Measurements from ENCODE around the gene RAPGEF2.

The RAPGEF2 gene

DNA sequence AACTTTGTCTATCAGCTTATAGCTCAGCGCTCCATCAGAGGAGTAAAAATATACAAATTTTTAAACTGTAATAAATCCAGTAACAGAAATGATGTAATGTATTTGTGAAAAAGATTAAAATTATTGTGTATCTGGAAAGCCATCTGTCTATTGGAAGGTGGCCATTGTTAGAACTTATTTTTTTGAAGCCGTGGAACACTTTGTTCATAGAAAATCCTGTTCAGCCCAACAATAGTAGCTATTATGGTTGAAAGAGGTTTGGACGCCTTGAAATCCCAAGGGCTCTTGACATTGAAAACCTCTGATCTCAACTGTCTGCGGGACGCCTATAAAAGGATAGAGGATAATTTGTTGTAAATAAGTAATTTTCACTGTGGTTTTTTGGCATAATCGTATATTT, 98.3 kb downstream of the RAPGEF2 start:
- DNase-seq = no peak

DNA sequence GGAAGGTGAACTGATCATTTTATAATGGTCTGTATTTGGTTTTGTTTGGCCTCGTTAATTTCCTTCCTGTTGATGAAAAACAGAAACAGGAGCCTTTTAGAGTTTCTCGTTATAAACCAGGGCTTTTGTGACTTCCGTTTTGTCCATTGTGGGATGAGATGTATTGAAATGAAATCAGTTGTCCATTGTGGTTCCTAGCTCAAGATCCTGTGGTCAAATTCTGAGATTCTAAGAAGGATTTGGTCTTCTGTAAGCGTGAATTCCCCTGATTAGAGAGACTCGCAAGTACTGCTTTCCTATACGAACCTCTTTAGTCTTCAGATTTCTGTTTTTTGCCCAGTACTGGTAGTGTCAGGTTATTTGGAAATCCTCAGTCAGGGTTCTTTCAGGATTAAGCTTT, 101.7 kb downstream of the RAPGEF2 start:
- no peak for DNase-seq

DNA sequence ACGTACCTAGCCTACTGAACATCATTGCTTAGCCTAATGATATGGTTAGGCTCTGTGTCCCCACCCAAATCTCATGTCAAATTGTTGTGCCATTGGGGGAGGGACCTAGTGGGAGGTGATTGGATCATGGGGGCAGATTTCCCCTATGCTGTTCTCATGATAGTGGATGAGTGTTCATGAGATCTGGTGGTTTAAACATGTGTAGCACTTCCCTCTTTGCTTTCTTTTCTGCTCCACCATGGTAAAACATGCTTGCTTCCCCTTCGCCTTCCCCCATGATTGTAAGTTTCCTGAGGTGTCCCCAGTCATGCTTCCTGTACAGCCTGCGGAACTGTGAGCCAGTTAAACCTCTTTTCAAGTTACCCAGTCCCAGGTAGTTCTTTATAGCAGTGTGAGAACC, 102.6 kb downstream of the RAPGEF2 start:
- DNase-seq = no peak

DNA sequence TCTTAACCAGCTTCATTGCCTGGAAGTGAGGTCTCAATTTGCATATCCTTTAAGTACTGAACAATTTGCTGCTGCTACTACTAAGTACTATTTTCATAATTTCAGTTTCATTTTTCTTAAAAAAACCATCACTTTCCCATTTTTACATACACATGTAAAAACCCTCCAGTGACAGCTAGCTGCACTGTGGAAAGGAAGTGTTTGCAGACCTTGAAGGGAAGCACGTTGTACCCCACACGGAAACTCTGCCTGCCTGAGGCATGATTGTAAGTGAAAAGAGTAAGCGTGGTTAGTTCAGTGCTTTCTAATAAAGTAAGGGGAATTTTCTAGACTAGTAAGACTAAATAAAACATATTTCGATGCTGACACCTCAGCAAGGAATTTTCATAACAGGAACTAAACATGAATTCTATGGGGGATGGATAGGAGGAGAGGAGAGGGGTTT, 103.6 kb downstream of the RAPGEF2 start:
- DNase-seq = no peak

DNA sequence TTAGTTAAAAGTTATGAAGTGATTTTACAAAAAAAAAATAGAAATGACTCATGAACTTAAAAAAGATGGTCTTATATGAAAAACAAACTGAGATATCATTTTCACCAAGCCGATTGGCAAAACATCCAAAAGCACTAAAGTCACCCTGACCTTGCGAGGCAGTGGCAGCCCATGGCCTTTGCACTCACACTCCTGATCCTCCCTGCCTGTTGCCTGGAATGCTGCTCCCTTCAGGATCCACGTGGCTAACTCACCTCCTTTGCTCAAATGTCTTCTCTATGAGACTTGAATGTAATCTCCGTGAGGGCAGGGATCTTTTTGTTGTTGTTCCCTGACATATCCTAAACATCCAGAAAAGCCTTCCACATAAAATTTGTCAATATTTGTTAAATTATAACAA, 106.4 kb downstream of the RAPGEF2 start:
- DNase-seq = no peak

DNA sequence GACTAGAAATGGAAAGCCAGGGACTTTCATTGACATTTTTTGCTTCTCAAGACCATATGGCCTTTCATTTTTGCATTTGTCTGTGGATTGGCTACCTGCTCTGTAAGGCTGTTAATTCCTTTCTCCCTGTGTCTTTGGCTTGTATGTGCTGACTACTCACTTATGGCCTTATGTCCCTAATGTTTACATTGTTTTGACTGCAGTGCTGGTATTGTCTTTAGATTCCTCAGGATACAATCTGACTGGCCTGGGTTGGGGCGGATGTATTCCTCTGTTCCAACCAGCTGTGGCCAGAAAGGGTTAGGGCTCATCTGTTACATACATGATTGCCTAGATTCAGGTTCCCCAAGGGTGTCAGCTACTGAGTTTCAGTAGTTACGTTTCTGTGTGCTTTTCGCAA, 108.1 kb downstream of the RAPGEF2 start:
- DNase-seq = no peak

DNA sequence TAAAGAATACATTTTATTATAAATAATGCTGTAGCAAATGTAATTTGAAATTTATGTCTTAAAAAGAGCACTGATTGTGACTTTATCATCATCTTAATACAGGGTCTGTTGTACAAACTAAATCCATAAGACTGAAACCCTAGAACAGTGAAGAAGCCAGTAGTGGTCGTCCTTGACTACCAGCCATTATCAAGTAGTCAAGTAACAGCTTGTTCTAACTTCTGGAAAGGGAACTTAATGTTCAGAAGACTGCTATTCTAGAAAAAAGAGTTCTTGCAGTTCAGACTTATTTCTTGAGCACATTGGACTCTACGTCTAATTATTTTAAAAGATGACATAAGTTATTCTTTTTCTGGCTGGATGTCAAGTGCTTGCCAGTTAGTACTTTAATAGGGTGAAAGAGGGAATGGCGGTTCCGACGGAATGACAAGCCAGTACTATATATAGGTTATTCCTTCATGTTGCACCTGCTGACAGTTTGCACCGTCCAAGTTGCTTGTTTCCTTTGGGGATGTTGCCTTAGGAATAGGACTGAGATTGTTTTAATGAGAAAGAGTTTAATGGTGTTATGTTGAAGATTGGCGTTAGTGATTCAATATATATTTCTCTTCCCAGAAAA, 109.9 kb downstream of the RAPGEF2 start:
- no peak for DNase-seq

DNA sequence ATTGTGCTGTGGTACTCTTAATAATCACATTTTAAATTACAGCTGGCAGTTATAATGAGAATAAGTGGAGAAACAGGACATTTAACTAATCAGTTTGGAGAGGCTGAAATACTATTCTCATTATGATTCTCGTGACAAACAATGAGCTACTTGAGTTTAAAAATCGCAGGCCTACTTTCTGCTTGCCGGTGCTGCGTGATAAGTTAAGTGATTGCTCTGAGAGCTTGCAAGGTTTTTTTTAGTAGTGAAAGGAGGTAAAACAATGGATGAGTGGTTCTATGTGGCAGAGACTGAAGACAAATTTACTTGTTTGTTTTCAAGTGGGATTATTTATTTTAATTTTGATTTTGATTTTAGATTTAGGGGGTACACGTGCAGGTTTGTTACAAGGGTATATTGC, 114.0 kb downstream of the RAPGEF2 start:
- no peak for DNase-seq

DNA sequence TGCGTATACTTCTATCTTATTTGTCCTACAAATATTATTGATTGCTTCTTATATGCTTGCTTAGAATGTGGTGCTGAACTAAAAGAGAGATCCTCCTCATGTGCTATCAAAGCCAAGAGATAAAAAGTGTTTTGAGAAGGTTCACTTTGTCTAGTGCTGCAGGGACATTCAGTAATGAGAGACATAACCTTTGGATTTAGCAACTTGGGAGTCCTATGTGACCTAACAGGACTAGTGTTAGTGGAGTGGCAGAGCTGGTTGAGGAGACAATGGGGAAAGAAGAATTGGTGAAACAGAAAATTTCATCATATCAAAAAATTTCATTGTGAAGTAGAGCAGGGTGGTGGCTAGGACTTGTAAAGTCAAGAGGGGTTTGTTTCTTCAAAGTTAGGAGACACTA, 117.0 kb downstream of the RAPGEF2 start:
- DNase-seq = no peak

DNA sequence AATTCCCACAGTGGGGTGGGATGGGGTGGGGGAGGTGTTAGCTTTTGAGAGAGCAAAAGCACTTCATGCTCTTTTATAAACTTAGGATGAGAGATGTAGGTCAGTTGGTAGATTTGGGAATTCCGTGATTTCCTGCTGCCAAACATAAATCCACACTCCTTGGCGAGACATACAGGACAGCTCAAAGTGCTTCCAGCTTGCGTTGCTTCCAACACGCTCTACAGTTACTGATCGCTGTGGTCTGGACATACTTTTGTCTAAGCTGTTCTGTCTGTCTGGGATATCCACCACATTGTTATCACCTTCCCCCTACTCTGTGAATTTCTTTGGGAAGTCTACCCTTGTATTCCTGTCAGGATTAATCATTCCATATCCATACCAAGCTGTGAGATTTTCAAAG, 117.5 kb downstream of the RAPGEF2 start:
- DNase-seq = no peak

DNA sequence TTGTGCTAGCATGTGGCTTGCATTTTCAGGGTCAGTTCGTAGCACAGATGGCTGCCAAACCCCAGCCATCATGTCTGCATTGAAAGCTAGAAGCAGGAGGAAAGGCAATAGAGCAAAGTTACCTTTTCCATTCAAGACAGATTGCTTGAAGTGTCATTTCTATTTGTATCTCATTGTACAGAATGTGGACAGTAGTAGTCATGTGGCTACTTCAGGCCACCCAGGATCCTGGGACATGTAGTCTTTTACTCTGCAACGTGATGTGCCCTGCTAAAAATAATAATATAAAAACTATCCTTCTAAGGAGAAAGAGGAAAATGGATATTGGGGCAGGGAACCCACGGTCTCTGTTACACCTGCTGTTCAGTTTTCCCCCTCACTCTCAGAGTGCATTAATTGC, 118.4 kb downstream of the RAPGEF2 start:
- DNase-seq = no peak

DNA sequence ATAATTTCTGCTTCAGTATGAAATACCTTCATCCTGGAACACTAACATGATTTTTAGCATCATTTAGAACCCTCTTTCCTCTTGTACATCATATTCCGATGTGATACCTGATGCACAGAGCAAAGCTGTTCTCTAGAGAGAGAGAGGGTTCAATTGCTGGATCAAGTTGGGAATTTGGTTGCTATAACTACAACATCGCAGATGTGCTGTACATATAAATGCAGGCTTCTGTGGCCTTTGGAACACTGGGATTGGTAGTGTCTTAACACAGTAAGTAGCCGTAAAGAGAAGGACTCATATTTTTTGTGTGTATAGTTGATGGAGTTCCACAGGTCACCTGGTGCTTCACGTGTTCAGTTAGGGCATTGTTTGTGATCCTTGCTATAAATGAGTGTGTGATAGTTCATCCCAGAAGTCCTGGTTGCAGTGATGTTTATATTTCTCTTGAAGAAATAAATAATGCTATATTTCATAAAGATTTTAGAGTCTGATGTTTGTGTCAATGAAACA, 119.2 kb downstream of the RAPGEF2 start:
- DNase-seq = no peak

DNA sequence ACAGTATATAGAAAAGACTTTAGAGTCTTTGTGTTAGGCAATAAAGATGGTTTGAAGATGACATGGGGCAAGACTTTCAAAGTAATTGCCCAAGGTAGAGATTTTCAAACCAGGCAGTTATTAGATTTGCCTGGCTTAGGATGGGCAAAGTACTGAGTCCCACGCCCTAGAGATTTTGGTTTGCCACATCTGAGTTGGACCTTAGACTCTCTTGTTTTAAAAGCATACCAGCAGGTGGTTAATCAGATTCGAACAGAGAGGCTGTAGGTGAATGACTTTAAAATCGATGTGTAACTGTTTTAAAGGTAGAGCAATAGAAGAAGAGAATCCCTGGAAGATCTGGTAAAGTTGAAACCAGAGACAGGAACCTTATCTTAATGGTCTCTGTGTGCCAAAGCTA, 121.5 kb downstream of the RAPGEF2 start:
- no peak for DNase-seq

DNA sequence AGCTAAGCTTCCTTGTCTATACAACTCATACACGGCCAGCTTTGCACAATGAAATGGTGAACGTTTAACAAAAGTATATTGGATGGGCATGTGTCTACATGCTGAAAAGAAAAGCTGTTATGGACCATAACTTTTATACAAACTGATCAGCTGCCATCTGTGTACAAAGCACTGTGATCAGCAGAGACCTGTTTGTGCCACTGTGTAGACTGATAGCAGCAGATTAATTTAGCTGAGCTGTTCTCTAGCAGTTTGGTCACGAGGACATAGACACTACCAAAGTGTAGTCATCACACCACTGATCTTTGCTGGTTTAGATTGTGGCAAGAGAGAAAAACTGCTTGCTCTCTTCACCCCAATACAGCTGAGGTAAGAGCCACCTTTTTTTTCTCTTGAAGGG, 124.5 kb downstream of the RAPGEF2 start:
- DNase-seq = no peak

DNA sequence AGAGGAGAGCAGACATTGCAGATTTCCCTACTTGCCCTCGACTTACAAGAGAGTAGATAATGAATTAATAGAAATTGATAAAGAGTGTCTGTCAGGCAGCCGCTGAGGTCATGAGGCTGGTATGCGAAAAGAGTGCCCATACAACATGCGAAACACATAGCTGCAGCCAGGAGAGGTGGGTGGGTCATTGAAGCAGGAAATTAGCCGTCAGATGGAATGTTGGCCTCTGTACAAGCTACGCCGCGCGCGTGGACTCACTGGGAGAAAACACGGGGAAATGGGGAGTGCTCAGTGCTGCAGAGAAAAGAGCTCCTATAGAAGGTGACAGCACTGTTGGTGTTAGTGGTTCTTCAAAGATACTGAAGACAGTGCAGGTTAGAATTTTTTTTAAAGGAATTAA, 125.1 kb downstream of the RAPGEF2 start:
- DNase-seq = no peak

DNA sequence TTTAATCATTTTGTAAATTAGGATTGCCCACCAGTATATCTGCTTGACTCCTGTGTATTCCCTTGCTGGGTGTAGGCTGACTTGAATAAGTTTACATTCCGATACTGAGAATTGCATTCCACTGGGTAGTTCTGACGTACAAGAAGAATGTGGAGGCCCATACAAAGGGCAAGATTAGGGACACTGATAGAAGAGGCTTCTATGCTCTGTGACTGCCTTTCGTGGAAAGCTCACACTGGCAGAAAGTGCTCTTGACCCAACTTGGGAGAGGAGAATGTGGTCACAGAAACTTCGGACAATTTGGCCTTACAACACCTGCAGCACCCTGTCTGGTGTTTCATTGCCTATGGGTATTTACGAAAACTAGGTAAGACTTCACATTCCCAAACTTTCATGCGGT, 126.3 kb downstream of the RAPGEF2 start:
- DNase-seq = no peak

DNA sequence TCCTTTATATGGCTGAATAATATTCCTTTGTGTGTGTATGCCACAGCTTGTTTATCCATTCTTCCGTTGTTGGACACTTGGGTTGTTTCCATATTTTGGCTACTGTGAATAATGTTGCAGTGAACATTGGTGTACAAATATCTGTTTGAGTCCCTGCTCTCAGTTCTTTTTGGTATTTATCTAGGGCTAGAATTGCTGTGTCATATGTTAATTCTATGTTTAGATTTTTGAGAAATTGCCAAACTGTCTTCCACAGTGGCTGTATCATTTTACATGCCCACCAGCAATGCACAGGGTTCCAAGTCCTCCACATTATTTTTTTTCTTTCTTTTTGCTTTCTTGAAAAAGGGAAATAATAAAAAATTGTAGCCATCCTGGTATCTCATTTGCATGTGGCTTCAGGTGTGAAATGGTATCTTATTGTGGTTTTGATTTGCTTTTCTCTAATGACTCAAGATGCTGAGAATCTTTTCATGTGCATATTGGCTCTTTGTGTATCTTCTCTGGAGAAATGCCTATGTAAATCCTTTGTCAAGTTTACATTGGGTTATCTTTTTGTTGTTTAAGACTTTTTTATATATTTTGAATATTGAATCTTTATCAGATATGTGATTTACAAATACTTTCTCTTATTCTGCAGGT, 129.7 kb downstream of the RAPGEF2 start:
- no peak for DNase-seq

DNA sequence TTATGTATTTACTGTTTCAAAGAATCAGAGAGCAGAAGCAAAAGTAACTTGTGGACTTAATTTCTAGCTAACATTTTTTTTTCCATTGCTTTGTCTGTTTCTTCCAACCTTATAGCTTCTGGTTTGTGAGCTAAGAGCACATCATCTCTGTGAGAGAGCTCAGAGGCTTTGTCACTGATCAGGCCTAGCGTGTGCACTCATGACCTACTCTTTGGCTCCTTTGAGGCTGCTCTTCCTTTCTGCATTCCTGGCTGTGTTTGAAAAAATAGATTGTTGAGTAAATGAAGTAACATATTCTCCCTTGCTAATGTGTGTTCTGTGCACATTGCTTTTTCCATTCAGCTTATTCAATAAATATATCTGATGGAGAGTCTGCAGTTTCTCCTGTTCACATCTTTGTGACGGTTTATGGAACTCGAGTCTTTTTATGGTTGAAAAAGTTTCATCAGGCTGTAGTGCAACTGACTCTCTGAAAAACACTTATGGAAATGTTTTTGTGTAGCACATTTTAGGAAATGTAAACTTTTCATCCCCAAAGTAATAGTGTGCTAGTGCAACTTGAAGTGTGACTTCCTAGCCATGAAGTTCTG, 133.0 kb downstream of the RAPGEF2 start:
- no peak for DNase-seq

DNA sequence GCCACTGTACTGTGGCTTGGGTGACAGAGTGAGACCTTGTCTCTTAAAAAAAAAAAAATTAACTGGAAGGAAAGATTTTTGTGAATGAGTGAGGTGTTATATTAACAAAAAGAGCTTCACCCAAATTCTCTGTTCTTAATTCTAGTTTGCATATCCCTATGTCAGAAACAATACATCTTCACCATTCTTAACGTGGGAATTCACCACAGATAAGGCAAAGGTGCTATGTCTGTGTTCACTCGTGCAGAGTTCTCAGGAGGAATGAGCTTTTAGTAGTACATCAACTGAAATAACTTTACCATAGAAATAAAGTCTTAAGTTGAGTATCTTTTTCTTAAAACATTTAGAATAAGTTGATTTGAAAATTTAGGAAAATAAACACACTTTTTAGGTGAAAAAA, 135.1 kb downstream of the RAPGEF2 start:
- DNase-seq = no peak

DNA sequence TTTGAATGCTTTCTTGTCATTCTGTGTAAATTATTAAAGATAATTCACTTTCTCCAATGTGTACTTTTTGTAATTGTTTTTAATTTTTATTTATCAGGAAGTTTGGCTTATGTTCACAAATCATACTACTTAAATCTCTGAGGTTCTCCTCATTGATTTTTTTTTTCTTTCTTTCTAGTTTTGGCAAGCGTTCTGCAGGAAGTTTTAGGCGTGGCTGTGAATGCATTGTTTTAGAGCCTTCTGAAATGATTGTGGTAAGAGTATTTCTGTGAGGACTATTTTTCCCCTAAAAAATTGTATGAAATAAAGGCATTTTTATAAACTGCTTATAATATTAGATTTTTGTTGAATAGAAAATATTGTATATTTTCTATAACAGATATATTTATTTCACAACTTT, 135.8 kb downstream of the RAPGEF2 start:
- DNase-seq = no peak

DNA sequence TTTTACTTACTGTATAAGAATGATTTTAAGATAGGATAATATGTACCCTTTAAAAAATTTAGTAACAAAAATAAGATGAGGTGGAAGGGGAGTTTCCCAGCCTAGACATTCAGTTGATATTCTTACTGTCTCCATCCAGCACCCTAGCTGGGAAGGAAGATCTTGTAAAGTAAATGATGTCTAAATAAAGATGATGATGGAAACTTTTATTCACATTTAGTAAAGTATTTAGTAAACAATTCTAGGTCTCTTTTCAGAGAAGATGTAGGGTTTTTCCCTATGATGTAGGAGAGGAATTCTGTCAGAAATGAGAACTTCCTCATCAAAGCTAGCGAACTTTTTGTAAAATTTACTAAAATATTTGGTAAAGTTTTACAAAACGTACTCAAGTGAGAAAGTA, 136.8 kb downstream of the RAPGEF2 start:
- no peak for DNase-seq

DNA sequence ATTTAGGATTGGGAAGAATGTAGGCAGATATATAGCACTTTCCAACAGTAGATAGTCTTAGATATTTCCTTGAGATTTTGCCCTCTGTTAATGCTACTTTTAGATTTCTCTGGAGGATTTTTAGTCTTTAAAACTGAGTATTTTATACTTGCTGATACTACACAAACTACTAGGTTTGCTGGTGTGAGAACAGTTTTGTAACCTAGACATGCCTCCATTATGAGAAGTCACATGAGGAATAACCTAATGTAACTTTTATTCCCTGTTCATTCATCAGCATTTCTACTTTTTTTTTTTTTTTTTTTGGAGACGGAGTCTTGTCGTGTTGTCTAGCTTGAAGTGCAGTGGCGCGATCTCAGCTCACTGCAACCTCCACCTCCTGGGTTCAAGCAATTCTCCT, 137.2 kb downstream of the RAPGEF2 start:
- no peak for DNase-seq

DNA sequence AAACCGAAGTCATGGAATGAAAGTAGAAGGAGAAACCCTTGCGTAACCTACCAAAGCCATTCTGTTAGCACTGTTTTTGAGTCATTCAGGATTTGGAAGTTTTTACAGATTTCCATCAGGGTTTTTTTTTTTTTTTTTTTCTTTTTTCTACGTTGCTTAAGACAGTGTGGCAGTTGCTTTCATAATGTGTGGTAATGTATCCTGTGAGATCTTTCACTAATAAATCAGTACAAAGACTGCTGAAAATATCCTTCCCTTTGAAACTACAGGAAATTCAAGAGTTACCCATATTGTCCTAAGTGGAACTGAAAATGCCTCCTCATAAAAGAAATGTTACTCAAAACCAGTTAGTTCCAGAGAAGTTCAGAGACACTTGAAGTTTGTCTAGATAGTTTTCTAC, 137.8 kb downstream of the RAPGEF2 start:
- no peak for DNase-seq

DNA sequence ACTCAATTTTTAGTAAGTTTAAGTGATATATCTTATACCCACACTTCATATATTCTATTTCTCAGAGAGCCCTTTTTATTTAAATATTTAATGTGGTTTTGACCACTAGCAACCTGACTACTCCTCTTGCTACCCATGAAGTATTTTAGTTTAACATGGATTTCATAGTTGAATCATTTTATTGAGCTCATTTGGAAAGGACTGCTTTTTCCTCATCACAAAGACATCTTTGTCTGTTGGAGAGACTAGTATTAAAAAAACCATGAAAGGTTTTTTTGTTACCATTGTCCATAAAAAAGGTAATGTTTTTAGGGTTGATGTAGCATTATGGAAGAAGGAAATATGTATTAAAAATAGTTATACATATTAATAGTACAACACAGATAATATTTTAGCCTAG, 139.5 kb downstream of the RAPGEF2 start:
- no peak for DNase-seq

All from NCI-H774 (cell line).